GM19023 (cell line): ENCODE measurements around the gene BCL2L11.

Source experiments
- ATAC-seq: cut with Tn5 transposase; IDR thresholded peaks from one replicate; pipeline ENCODE4 v1.9.1; 2021; ENCODE audit warnings: mild to moderate bottlenecking, moderate library complexity; ENCODE audit not compliant: unreplicated experiment

Gene BCL2L11

GRCh38 chr2:111188681-111189080 lies 68.0 kb downstream of the BCL2L11 start:
- no peak for ATAC-seq

GRCh38 chr2:111189106-111189505 lies 68.4 kb downstream of the BCL2L11 start:
- ATAC-seq: no peak

GRCh38 chr2:111190816-111191540 lies 70.3 kb downstream of the BCL2L11 start:
- no peak for ATAC-seq

- ATAC-seq: no peak
Measured at GRCh38 chr2:111191877-111192276, 71.2 kb downstream of the BCL2L11 start.

- no peak for ATAC-seq
Measured at GRCh38 chr2:111192776-111193368, 72.2 kb downstream of the BCL2L11 start.

- ATAC-seq: peak; percentile 87
Measured at GRCh38 chr2:111194835-111195621, 74.3 kb downstream of the BCL2L11 start.

GRCh38 chr2:111196435-111196834 lies 75.7 kb downstream of the BCL2L11 start:
- ATAC-seq: no peak

GRCh38 chr2:111198701-111199100 lies 78.0 kb downstream of the BCL2L11 start:
- no peak for ATAC-seq

GRCh38 chr2:111199840-111200239 lies 79.1 kb downstream of the BCL2L11 start:
- no peak for ATAC-seq

- no peak for ATAC-seq
Measured at GRCh38 chr2:111200333-111200881, 79.7 kb downstream of the BCL2L11 start.

- ATAC-seq: peak; percentile 85
Measured at GRCh38 chr2:111201214-111201613, 80.5 kb downstream of the BCL2L11 start.

- ATAC-seq: no peak
Measured at GRCh38 chr2:111202266-111203040, 81.7 kb downstream of the BCL2L11 start.

GRCh38 chr2:111204706-111205105 lies 84.0 kb downstream of the BCL2L11 start:
- ATAC-seq: no peak

GRCh38 chr2:111205774-111206173 lies 85.1 kb downstream of the BCL2L11 start:
- no peak for ATAC-seq

- ATAC-seq: no peak
Measured at GRCh38 chr2:111207851-111208250, 87.1 kb downstream of the BCL2L11 start.

- ATAC-seq: no peak
Measured at GRCh38 chr2:111208639-111209038, 87.9 kb downstream of the BCL2L11 start.

- ATAC-seq: peak; percentile 94
Measured at GRCh38 chr2:111209045-111209514, 88.4 kb downstream of the BCL2L11 start.

GRCh38 chr2:111210036-111210435 lies 89.3 kb downstream of the BCL2L11 start:
- ATAC-seq: no peak

- no peak for ATAC-seq
Measured at GRCh38 chr2:111213877-111214276, 93.2 kb downstream of the BCL2L11 start.

GRCh38 chr2:111216811-111217652 lies 96.3 kb downstream of the BCL2L11 start:
- ATAC-seq: no peak
